Kidney epithelial cell (primary cell): ENCODE data around the gene ZNF609. TPM values are rescaled to one million over a fixed set of nuclear protein-coding genes. Genes with fewer than 3 reads are reported as not detected.

ENCODE experiments used
- DNase-seq: peaks from one replicate; pipeline ENCODE4 v3.0.0-alpha.2; 2010; ENCODE audit warnings: low read depth
- H3K27me3 ChIP-seq: 2 replicates; pipeline ENCODE4 v1.6.0; 2011; ENCODE audit warnings: low read length; ENCODE audit not compliant: control insufficient read depth, insufficient read depth
- H3K36me3 ChIP-seq: 2 replicates; pipeline ENCODE4 v1.5.1; 2011; ENCODE audit warnings: low read length; ENCODE audit not compliant: control insufficient read depth, insufficient read depth
- H3K4me3 ChIP-seq: 2 replicates; pipeline ENCODE4 v1.5.1; 2011; ENCODE audit warnings: low read depth, mild to moderate bottlenecking, control low read depth, low read length
- CTCF ChIP-seq: IDR thresholded peaks from 2 replicates; pipeline ENCODE4 v1.5.1; 2011; ENCODE audit warnings: mild to moderate bottlenecking, moderate library complexity, low read length, control low read depth, inconsistent platforms; ENCODE audit not compliant: insufficient read depth, poor library complexity, severe bottlenecking
- total RNA-seq: library from RNA; depleted of rRNA; stranded (reverse); fragments of >200 nt; gene quantifications from 2 replicates; pipeline ENCODE4 v1.2.3, GENCODE V29; 2015

The ZNF609 gene
- 18.4 and 19.0 TPM in 2 replicates for total RNA-seq

- H3K27me3 ChIP-seq, result no peaks in the 10 kb centered on the region
- H3K36me3 ChIP-seq, result no peaks in the 10 kb centered on the region
- H3K4me3 ChIP-seq, result peak within 1 kb of the TSS; percentile 59
- peak; percentile 64 for DNase-seq
- TF ChIP-seq CTCF, result no peak
Observed at GRCh38 chr15:64460206-64460723, at the start of gene ZNF609. Gene ZNF609 (plus strand): TSS chr15:64460578. CDS start chr15:64499420, 38,842 bp downstream.

- Histone ChIP-seq H3K4me3 (no peak overlapping the region), H3K27me3 (no peaks in the 10 kb centered on the region), H3K36me3 (peaks cover 1% of the 10 kb centered on the region)
- no peak for DNase-seq
- no peak for TF ChIP-seq CTCF
Observed at GRCh38 chr15:64412216-64412615, 48.2 kb upstream of the ZNF609 start.

DNA sequence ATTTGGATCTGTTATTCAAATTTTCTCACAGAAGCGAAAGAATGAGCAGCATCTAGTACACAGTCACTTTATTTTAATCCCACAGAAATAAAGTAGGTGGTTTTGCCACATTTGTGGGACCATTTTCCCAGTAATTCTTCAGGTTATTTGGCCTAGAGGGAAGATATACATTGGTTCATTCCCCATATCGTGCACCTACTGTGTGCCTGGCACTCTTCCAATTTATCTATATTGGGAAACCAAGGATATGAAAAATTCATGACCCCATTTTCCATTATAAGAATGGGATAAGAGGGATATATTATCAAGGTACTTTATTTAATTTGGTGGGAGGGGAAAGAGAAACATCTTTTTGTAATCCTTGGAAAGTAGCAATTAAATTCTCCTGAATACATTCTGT, 37.7 kb upstream of the ZNF609 start:
- no peak for TF ChIP-seq CTCF
- Histone ChIP-seq H3K36me3 (no peaks in the 10 kb centered on the region), H3K4me3 (no peak overlapping the region), H3K27me3 (no peaks in the 10 kb centered on the region)
- DNase-seq, result no peak

DNA sequence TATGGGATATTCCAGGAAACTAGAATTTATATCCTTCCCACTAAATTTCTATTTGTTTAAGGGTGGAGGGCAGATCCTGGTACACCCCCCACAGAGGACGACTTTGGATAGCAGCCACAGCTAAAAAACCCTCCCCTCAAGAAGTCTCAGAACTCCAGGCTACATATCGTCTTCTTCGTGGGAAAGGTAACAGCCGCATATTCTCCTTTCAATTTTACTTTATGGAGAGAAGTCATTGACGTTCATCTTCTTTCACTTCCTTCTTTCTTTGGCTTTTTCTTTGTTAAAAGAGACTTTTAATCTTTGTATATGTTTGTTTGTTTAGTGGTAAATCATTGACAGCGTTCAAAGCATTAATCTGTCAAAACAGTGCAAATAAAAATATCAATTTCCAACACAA, 36.4 kb upstream of the ZNF609 start:
- no peak overlapping the region for H3K4me3 ChIP-seq
- DNase-seq, result no peak
- no peaks in the 10 kb centered on the region for H3K27me3 ChIP-seq
- no peaks in the 10 kb centered on the region for H3K36me3 ChIP-seq
- TF ChIP-seq CTCF, result no peak

- H3K27me3 ChIP-seq, result no peaks in the 10 kb centered on the region
- TF ChIP-seq CTCF, result no peak
- no peak overlapping the region for H3K4me3 ChIP-seq
- no peaks in the 10 kb centered on the region for H3K36me3 ChIP-seq
- no peak for DNase-seq
Observed at GRCh38 chr15:64425221-64425620, 35.2 kb upstream of the ZNF609 start.

DNA sequence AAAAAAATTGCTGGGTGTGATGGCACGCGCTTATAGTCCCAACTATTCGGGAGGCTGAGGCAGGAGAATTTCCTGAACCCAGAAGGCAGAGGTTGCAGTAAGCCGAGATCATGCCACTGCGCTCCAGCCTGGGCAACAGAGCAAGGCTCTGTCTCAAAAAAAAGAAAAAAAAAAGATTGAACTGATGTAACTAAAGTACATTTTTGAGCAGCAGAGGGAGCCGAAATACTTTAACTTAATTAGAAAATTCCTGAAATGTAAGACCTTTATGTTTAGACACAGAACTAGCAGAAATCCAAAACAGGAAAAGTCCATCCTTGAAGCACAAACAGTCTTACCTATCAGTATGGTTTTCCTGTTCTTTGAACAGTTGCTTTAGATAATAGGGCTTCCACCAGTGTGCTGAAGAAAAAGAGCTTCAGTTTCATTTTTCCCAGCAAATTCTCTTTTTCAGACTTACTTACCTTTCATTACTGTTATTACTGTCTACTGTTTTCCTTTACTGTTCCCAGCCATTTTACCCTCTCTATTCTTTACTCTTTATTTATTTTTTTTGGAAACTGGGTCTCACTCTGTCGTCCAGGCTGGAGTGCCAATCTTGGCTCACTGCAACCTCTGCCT, 33.4 kb upstream of the ZNF609 start:
- no peak for DNase-seq
- TF ChIP-seq CTCF, result peak; percentile 19
- Histone ChIP-seq H3K4me3 (no peak overlapping the region), H3K27me3 (no peaks in the 10 kb centered on the region), H3K36me3 (no peaks in the 10 kb centered on the region)
